Measurements from ENCODE around the gene MYO9B. TPM values are rescaled to one million over a fixed set of nuclear protein-coding genes. Genes with fewer than 3 reads are reported as not detected.

Gene MYO9B
- total RNA-seq, 1 donor from 2014 or later, result 83.8 TPM

- Mint-ChIP-seq H3K27ac (no peak overlapping the region), H3K4me3 (no peak overlapping the region), H3K4me1 (ENCODE audit: unreplicated experiment) (peaks cover 5% of the 10 kb centered on the region)
These were observed 19.8 kb downstream of the MYO9B start for GRCh38 chr19:17095141-17095919.

GRCh38 chr19:17097593-17098126 lies 22.1 kb downstream of the MYO9B start:
- Mint-ChIP-seq H3K27me3 (no peaks in the 10 kb centered on the region), H3K4me3 (peak overlapping the region; percentile 51), H3K4me1 (ENCODE audit: unreplicated experiment) (peaks cover 5% of the 10 kb centered on the region), H3K27ac (peak overlapping the region; percentile 56), H3K36me3 (peaks cover 19% of the 10 kb centered on the region), H3K9me3 (no peaks in the 10 kb centered on the region)
- no peak for TF ChIP-seq CTCF (conservative IDR thresholded peaks at IDR 0.05)
- no peak for DNase-seq (ENCODE audit: extremely low spot score, unreplicated experiment)

More at GRCh38 chr19:17095141-17095919, 19.8 kb downstream of the MYO9B start:
- TF ChIP-seq CTCF (conservative IDR thresholded peaks at IDR 0.05), result no peak
- Mint-ChIP-seq H3K36me3 (peaks cover 9% of the 10 kb centered on the region), H3K27me3 (no peaks in the 10 kb centered on the region), H3K9me3 (no peaks in the 10 kb centered on the region)
- no peak for DNase-seq (ENCODE audit: extremely low spot score, unreplicated experiment)

- H3K36me3 Mint-ChIP-seq, result peaks cover 23% of the 10 kb centered on the region
- H3K4me1 Mint-ChIP-seq (ENCODE audit: unreplicated experiment), result peaks cover 5% of the 10 kb centered on the region
- H3K4me3 Mint-ChIP-seq, result no peak overlapping the region
- no peaks in the 10 kb centered on the region for H3K9me3 Mint-ChIP-seq
- H3K27me3 Mint-ChIP-seq, result no peaks in the 10 kb centered on the region
- DNase-seq (ENCODE audit: extremely low spot score, unreplicated experiment), result no peak
- no peak for TF ChIP-seq CTCF (conservative IDR thresholded peaks at IDR 0.05)
- H3K27ac Mint-ChIP-seq, result no peak overlapping the region
These were observed 22.7 kb downstream of the MYO9B start for GRCh38 chr19:17098326-17098725.

GRCh38 chr19:17101686-17102628 lies 26.4 kb downstream of the MYO9B start:
- Mint-ChIP-seq H3K4me3 (no peak overlapping the region), H3K36me3 (peaks cover 23% of the 10 kb centered on the region), H3K4me1 (ENCODE audit: unreplicated experiment) (peaks cover 5% of the 10 kb centered on the region), H3K27ac (no peak overlapping the region), H3K9me3 (no peaks in the 10 kb centered on the region), H3K27me3 (no peaks in the 10 kb centered on the region)
- TF ChIP-seq CTCF (conservative IDR thresholded peaks at IDR 0.05), result no peak
- no peak for DNase-seq (ENCODE audit: extremely low spot score, unreplicated experiment)

- TF ChIP-seq CTCF (conservative IDR thresholded peaks at IDR 0.05), result peak; percentile 67
- Mint-ChIP-seq H3K27ac (no peak overlapping the region), H3K4me3 (no peak overlapping the region), H3K27me3 (no peaks in the 10 kb centered on the region), H3K4me1 (ENCODE audit: unreplicated experiment) (peaks cover 5% of the 10 kb centered on the region), H3K9me3 (no peaks in the 10 kb centered on the region), H3K36me3 (peaks cover 23% of the 10 kb centered on the region)
- DNase-seq (ENCODE audit: extremely low spot score, unreplicated experiment), result no peak
These were observed 27.6 kb downstream of the MYO9B start for GRCh38 chr19:17103177-17103576.

Measured in type B pancreatic cell (in vitro differentiated cells).